Mesenchymal stem cell (in vitro differentiated cells and primary cell): ENCODE data around the gene TGFB1.

Experiments used
- DNase-seq: peaks from one replicate; pipeline ENCODE4 v3.0.0-alpha.2; 2013
- H2AFZ ChIP-seq: one replicate; pipeline ENCODE4 v1.6.1; 2013; ENCODE audit warnings: low read depth, mild to moderate bottlenecking, control low read depth, inconsistent platforms, low read length, moderate library complexity
- H2AK5ac ChIP-seq: 2 replicates; pipeline ENCODE4 v1.6.1; 2013; ENCODE audit warnings: low read length, moderate library complexity, mild to moderate bottlenecking, inconsistent platforms; ENCODE audit not compliant: severe bottlenecking
- H2BK120ac ChIP-seq: one replicate; pipeline ENCODE4 v1.6.1; 2013; ENCODE audit warnings: low read depth, mild to moderate bottlenecking, inconsistent platforms, low read length, moderate library complexity
- H2BK12ac ChIP-seq, 2 experiments: one replicate each; pipeline ENCODE4 v1.6.1; 2013; ENCODE audit warnings: inconsistent platforms in 2 of 2, low read length in 2 of 2, mild to moderate bottlenecking in 2 of 2, moderate library complexity in 2 of 2, control low read depth in 1 of 2
- H2BK15ac ChIP-seq: one replicate; pipeline ENCODE4 v1.6.1; 2013; ENCODE audit warnings: mild to moderate bottlenecking, low read depth, inconsistent platforms; ENCODE audit not compliant: poor library complexity, severe bottlenecking
- H2BK5ac ChIP-seq: 2 replicates; pipeline ENCODE4 v1.6.1; 2013; ENCODE audit warnings: low read depth, mild to moderate bottlenecking, low read length, control low read depth, inconsistent platforms; ENCODE audit not compliant: poor library complexity, severe bottlenecking
- H3K14ac ChIP-seq, 2 experiments: one replicate each; pipeline ENCODE4 v1.6.1; 2013; ENCODE audit warnings: inconsistent platforms in 2 of 2, low read length in 2 of 2, control low read depth in 1 of 2, mild to moderate bottlenecking in 1 of 2, moderate library complexity in 1 of 2
- H3K18ac ChIP-seq, 2 experiments: one replicate each; pipeline ENCODE4 v1.6.1; 2013; ENCODE audit warnings: inconsistent platforms in 2 of 2, low read length in 2 of 2, control low read depth in 1 of 2, low read depth in 1 of 2, mild to moderate bottlenecking in 1 of 2
- H3K23ac ChIP-seq, 2 experiments: one replicate each; pipeline ENCODE4 v1.6.1; 2013; ENCODE audit warnings: inconsistent platforms in 2 of 2, low read length in 2 of 2, mild to moderate bottlenecking in 2 of 2, moderate library complexity in 2 of 2, control low read depth in 1 of 2
- H3K27ac ChIP-seq: 2 replicates; pipeline ENCODE4 v1.5.1; 2013; ENCODE audit warnings: mild to moderate bottlenecking, moderate library complexity, low read length, control low read depth, inconsistent platforms; ENCODE audit not compliant: poor library complexity, severe bottlenecking
- H3K27me3 ChIP-seq, 2 experiments: 2 replicates each; pipeline versions ENCODE4 v1.6.1 to v1.7.0; 2013; ENCODE audit warnings: low read length in 2 of 2, mild to moderate bottlenecking in 2 of 2, moderate library complexity in 2 of 2, control low read depth in 1 of 2, inconsistent platforms in 1 of 2; ENCODE audit not compliant: control insufficient read depth in 1 of 2, insufficient read depth in 1 of 2
- H3K36me3 ChIP-seq, 2 experiments: 2 replicates each; pipeline versions ENCODE4 v1.6.1 to v1.7.0; 2013; ENCODE audit warnings: low read length in 2 of 2, control low read depth in 1 of 2, inconsistent platforms in 1 of 2, low read depth in 1 of 2, mild to moderate bottlenecking in 1 of 2; ENCODE audit not compliant: insufficient read depth in 2 of 2, control insufficient read depth in 1 of 2
- H3K4ac ChIP-seq, 2 experiments: one replicate each; pipeline ENCODE4 v1.6.1; 2013; ENCODE audit warnings: inconsistent platforms in 2 of 2, low read length in 2 of 2, mild to moderate bottlenecking in 2 of 2, moderate library complexity in 2 of 2, control low read depth in 1 of 2, low read depth in 1 of 2
- H3K4me1 ChIP-seq: 2 replicates; pipeline ENCODE4 v1.6.1; 2013; ENCODE audit warnings: low read depth, low read length, control low read depth; ENCODE audit not compliant: control insufficient read depth, insufficient read depth
- H3K4me2 ChIP-seq: 2 replicates; pipeline ENCODE4 v1.6.1; 2013; ENCODE audit warnings: low read length, mild to moderate bottlenecking, inconsistent platforms; ENCODE audit not compliant: poor library complexity, severe bottlenecking
- H3K4me3 ChIP-seq, 2 experiments: 2 replicates each; pipeline versions ENCODE4 v1.5.1 to v1.7.0; 2013; ENCODE audit warnings: low read length in 2 of 2, mild to moderate bottlenecking in 2 of 2, control low read depth in 1 of 2, low read depth in 1 of 2; ENCODE audit not compliant: insufficient read depth in 1 of 2
- H3K79me1 ChIP-seq: replicated peaks from 2 replicates; pipeline ENCODE4 v1.6.1; 2013; ENCODE audit warnings: mild to moderate bottlenecking, control low read depth, low read length, inconsistent platforms; ENCODE audit not compliant: poor library complexity, severe bottlenecking
- H3K9ac ChIP-seq: 2 replicates; pipeline ENCODE4 v1.7.0; 2013; ENCODE audit warnings: mild to moderate bottlenecking, low read length, moderate library complexity
- H3K9me3 ChIP-seq: 2 replicates; pipeline ENCODE4 v1.7.0; 2013; ENCODE audit warnings: mild to moderate bottlenecking, low read length; ENCODE audit not compliant: control insufficient read depth
- H4K8ac ChIP-seq: one replicate; pipeline ENCODE4 v1.6.1; 2013; ENCODE audit warnings: inconsistent platforms, mild to moderate bottlenecking, low read length, moderate library complexity
- H4K91ac ChIP-seq: one replicate; pipeline ENCODE4 v1.6.1; 2013; ENCODE audit warnings: mild to moderate bottlenecking, low read length, inconsistent platforms
- WGBS: methylation state at CpG from one replicate; pipeline ENCODE4 v1.1.7; 2013; ENCODE audit warnings: mixed read lengths; 5-methylcytosine and 5-hydroxymethylcytosine counted together

TGFB1 gene

DNA sequence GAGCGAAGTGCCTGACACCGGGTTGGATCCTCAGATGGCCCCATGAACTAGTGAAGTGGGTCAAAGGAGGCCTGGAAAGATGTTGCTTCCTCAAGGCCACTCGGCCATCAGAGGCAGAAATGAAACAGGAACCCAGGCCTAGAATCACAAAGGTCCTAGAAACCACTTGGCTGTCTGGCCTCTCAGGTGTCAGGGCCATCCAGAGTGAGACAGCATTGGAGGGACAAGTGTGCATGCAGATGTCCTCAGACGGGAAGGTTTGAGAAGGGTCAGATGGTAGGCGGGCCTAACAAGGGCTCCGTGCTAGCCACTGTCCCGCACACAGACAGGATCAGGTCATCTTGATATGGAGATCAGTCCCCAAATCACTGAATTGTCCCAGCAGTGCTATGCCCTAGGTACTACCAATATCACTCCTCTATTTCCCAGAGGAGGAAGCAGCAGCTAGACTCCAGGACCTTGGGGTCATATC, 29.5 kb downstream of the TGFB1 start:
- DNase-seq, result no peak
- Histone ChIP-seq H3K79me1 (no peaks in the 10 kb centered on the region), H3K18ac (peak overlapping the region; percentile 96 to 97), H2BK15ac (peak overlapping the region; percentile 53), H3K4me2 (no peak overlapping the region), H3K9ac (peak overlapping the region; percentile 82), H3K14ac (peak overlapping the region in 1 of 2 experiments; percentile 82), H4K91ac (peak overlapping the region; percentile 99), H3K9me3 (no peaks in the 10 kb centered on the region), H3K27me3 (no peaks in the 10 kb centered on the region), H3K4me1 (peaks cover 77% of the 10 kb centered on the region), H3K27ac (peak overlapping the region; percentile 98), H2BK12ac (peak overlapping the region; percentile 86 to 90), H2AFZ (no peak overlapping the region), H3K36me3 (peaks cover 38 to 45% of the 10 kb centered on the region in 2 experiments), H3K4me3 (peak overlapping the region in 1 of 2 experiments; percentile 59), H2BK5ac (peak overlapping the region; percentile 79), H3K4ac (peak overlapping the region; percentile 91 to 97), H4K8ac (peak overlapping the region; percentile 92), H2AK5ac (peak overlapping the region; percentile 99), H3K23ac (peak overlapping the region in 1 of 2 experiments; percentile 57), H2BK120ac (peak overlapping the region; percentile 75)
- WGBS, result 21% methylated on average over 7 of the region's 7 CpGs

DNA sequence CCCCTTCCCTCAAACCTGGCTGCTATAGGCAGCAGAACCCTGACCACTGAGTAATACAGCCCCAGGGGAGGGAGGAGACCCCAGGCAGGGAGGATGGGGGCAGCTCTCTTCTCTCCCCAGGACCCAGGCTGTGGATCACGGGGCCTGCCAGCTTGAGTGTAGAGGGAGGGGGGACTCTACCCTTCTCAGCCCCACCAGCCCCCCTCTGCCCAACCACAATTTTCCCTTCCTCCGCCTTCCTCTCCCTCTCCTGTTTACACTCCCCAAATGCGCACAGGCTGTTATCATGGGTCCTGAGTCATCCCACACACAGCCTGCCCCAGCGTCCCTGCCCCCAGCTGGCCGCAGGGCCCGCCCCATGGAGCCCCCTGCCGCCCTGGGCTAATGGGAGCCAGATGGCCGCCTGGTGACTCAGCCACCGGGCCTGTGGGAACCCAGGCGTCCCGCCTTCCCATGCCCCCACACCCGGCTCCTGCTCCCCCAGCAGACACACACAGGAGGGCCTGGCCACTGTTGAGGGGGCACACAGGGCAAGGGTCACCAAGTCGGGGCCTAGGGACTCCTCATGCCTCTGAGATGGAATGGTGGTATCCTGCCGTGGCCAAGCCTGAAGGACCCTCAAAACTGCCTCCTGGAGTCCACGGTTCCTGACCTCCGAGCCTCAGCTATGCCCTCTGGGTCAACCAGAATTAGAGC, 30.1 kb downstream of the TGFB1 start:
- Histone ChIP-seq H3K4me3 (peak overlapping the region in 1 of 2 experiments; percentile 59), H3K9me3 (no peaks in the 10 kb centered on the region), H3K18ac (peak overlapping the region; percentile 96 to 97), H3K79me1 (no peaks in the 10 kb centered on the region), H4K91ac (peak overlapping the region; percentile 100), H2AFZ (no peak overlapping the region), H4K8ac (peak overlapping the region; percentile 92), H3K4me1 (peaks cover 78% of the 10 kb centered on the region), H3K27ac (peak overlapping the region; percentile 98), H2BK15ac (peak overlapping the region; percentile 53), H2BK5ac (peak overlapping the region; percentile 95), H2BK120ac (peak overlapping the region; percentile 93), H2AK5ac (peak overlapping the region; percentile 99), H3K4ac (peak overlapping the region; percentile 96 to 97), H3K23ac (peak overlapping the region in 1 of 2 experiments; percentile 9), H3K36me3 (peaks cover 40 to 45% of the 10 kb centered on the region in 2 experiments), H3K4me2 (peak overlapping the region; percentile 12), H3K9ac (peak overlapping the region; percentile 82), H3K27me3 (no peaks in the 10 kb centered on the region), H2BK12ac (peak overlapping the region; percentile 86 to 90), H3K14ac (peak overlapping the region in 1 of 2 experiments; percentile 82)
- peak; percentile 100 for DNase-seq
- under 1% methylated on average over 15 of the region's 16 CpGs for WGBS

DNA sequence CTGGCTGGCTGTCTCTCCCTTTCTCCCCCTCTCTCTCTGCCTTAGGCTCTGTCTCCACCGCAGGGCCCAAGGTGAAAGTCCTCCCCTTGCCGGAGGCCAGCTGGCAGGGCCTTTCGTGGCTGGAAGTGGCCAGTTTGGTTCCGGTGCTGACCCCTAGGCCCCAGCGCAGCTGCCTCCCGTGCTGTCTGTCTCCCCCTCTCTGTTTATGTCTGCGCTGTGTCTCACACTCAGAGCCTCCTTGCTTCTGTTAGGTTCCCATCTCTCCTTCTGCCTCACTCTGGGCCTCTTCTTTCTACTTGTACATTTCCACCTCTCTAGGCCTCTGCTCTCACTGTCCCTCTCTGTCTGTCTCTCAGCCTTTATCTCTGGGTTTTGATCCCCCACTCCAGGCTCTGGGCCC, 30.7 kb downstream of the TGFB1 start:
- Histone ChIP-seq H3K18ac (peak overlapping the region; percentile 88 to 91), H3K23ac (peak overlapping the region in 1 of 2 experiments; percentile 9)
- 1% methylated on average over 7 of the region's 7 CpGs for WGBS

DNA sequence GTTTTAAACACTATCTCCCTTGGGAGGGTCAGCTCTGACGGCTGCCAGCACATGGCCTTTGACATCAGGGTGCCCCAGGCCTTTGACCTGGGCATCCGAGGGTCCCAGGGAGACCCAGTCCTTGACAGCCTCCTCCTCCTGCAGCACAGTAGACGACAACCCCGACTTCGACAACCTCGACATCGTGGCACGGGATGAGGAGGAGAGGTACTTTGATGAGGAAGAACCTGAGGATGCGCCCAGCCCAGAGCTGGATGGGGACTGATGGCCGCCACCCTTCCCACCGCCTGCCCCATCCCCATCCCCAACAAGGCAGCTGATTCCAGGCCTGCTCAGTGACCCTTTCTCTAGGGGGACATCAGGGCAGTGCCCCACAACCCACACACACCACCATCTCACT, 31.3 kb downstream of the TGFB1 start:
- DNase-seq, result no peak
- Histone ChIP-seq H3K79me1 (no peaks in the 10 kb centered on the region), H3K4ac (peak overlapping the region; percentile 53 to 96), H4K8ac (peak overlapping the region; percentile 96), H3K18ac (peak overlapping the region; percentile 84 to 88), H3K4me2 (no peak overlapping the region), H2AK5ac (peak overlapping the region; percentile 99), H3K4me3 (peak overlapping the region in 1 of 2 experiments; percentile 35), H3K9me3 (no peaks in the 10 kb centered on the region), H3K4me1 (peaks cover 70% of the 10 kb centered on the region), H2AFZ (no peak overlapping the region), H3K14ac (peak overlapping the region in 1 of 2 experiments; percentile 2), H2BK5ac (peak overlapping the region; percentile 95), H3K36me3 (peaks cover 40 to 42% of the 10 kb centered on the region in 2 experiments), H2BK120ac (peak overlapping the region; percentile 93), H3K27ac (peak overlapping the region; percentile 98), H4K91ac (peak overlapping the region; percentile 100), H2BK12ac (peak overlapping the region; percentile 64 to 91), H2BK15ac (peak overlapping the region; percentile 39), H3K9ac (peak overlapping the region; percentile 82), H3K23ac (no peak overlapping the region), H3K27me3 (no peaks in the 10 kb centered on the region)
- 82% methylated on average over 11 of the region's 11 CpGs for WGBS

More for the DNA sequence above, 30.7 kb downstream of the TGFB1 start:
- Histone ChIP-seq H3K4ac (peak overlapping the region; percentile 89 to 96), H3K4me1 (peaks cover 75% of the 10 kb centered on the region), H3K4me3 (peak overlapping the region in 1 of 2 experiments; percentile 35), H3K27ac (peak overlapping the region; percentile 98), H3K79me1 (no peaks in the 10 kb centered on the region), H3K9me3 (no peaks in the 10 kb centered on the region), H3K4me2 (peak overlapping the region; percentile 12), H2BK12ac (peak overlapping the region; percentile 73 to 91), H4K8ac (peak overlapping the region; percentile 92), H4K91ac (peak overlapping the region; percentile 100), H2BK5ac (peak overlapping the region; percentile 95), H3K14ac (peak overlapping the region in 1 of 2 experiments; percentile 63), H2BK15ac (peak overlapping the region; percentile 6), H2BK120ac (peak overlapping the region; percentile 93), H3K27me3 (no peaks in the 10 kb centered on the region), H2AFZ (no peak overlapping the region), H3K9ac (peak overlapping the region; percentile 82), H2AK5ac (peak overlapping the region; percentile 99), H3K36me3 (peaks cover 39 to 43% of the 10 kb centered on the region in 2 experiments)
- DNase-seq, result peak; percentile 99
